GM12872 (cell line): Measurements from ENCODE around the gene ELSPBP1.

Experiments used
- CTCF ChIP-seq: IDR thresholded peaks from 3 replicates; pipeline ENCODE4 v1.5.1; 2011; ENCODE audit warnings: low read depth, mild to moderate bottlenecking, low read length, moderate library complexity; ENCODE audit not compliant: insufficient read depth

The ELSPBP1 gene

GRCh38 chr19:47994209-47994802 is at the start of gene ELSPBP1:
TSS of gene ELSPBP1 (plus strand) at chr19:47994632. CDS start at chr19:48008668, 14,036 bp downstream.
- no peak for TF ChIP-seq CTCF

- TF ChIP-seq CTCF, result peak; percentile 42; the same call in 1 of the 3 replicates
Observed at GRCh38 chr19:47949852-47950521, 44.4 kb upstream of the ELSPBP1 start.

- no peak for TF ChIP-seq CTCF
Observed at GRCh38 chr19:47973529-47973928, 20.9 kb upstream of the ELSPBP1 start.

- no peak for TF ChIP-seq CTCF
Observed at GRCh38 chr19:47991191-47991808, 3.1 kb upstream of the ELSPBP1 start.

GRCh38 chr19:47992070-47992469 is 2.4 kb upstream of the ELSPBP1 start, which contains the start of gene BSPH1:
TSS of gene BSPH1 (minus strand) at chr19:47992170. CDS start at chr19:47992081, 89 bp downstream.
- TF ChIP-seq CTCF, result no peak

GRCh38 chr19:47996230-47996727 is 1.8 kb downstream of the ELSPBP1 start:
- no peak for TF ChIP-seq CTCF

- TF ChIP-seq CTCF, result no peak
Observed at GRCh38 chr19:47998800-47999199, 4.4 kb downstream of the ELSPBP1 start.
